Panc1 (cell line): ENCODE results near the gene TIGD3. TPM values are rescaled to one million over a fixed set of nuclear protein-coding genes. Genes with fewer than 3 reads are reported as not detected.

Experiments
- ATAC-seq: fragments of 200-7000 bp; cut with Tn5 transposase; 2 replicates; pipeline ENCODE4 v1.9.1; 2020; ENCODE audit warnings: mild to moderate bottlenecking, moderate library complexity
- BruUV-seq: library from RNA; stranded (reverse); fragments of 400-500 nt; replicated peaks from 2 replicates; lab custom pipeline; 2021; lab: Mats Ljungman, UMichigan
- CTCF ChIA-PET: fragments of 300-600 bp; sonication (Branson Sonifier 250); formaldehyde crosslinking; loops from one replicate; lab custom pipeline; 2022; ENCODE audit warnings: antibody characterized with exemption; lab: Charles Lee
- POLR2A ChIA-PET: fragments of 300-600 bp; sonication (Branson Sonifier 250); formaldehyde crosslinking; loops from one replicate; lab custom pipeline; 2022; ENCODE audit warnings: antibody characterized with exemption; lab: Charles Lee
- DNase-seq: peaks from one replicate; pipeline ENCODE4 v3.0.0-alpha.2; 2010; ENCODE audit warnings: low read depth, low spot score
- H3K27ac ChIP-seq: 2 replicates; pipeline ENCODE4 v1.5.1; 2011; ENCODE audit warnings: mild to moderate bottlenecking, low read length, inconsistent platforms
- H3K27me3 ChIP-seq: fragments of 200-500 bp; sonication (Bioruptor generic); 2 replicates; pipeline ENCODE4 v1.6.0; 2014; ENCODE audit warnings: low read length, inconsistent platforms; ENCODE audit not compliant: control insufficient read depth, insufficient read depth
- H3K36me3 ChIP-seq: fragments of 200-500 bp; sonication (Bioruptor generic); 2 replicates; pipeline ENCODE4 v1.5.1; 2014; ENCODE audit warnings: inconsistent platforms, mild to moderate bottlenecking, low read length, moderate library complexity; ENCODE audit not compliant: control insufficient read depth, insufficient read depth
- H3K4me1 ChIP-seq: 2 replicates; pipeline ENCODE4 v1.5.1; 2011; ENCODE audit warnings: inconsistent platforms, mild to moderate bottlenecking, low read length, moderate library complexity; ENCODE audit not compliant: control insufficient read depth, insufficient read depth
- H3K4me3 ChIP-seq, 2 experiments: 2 replicates each; pipeline ENCODE4 v1.5.1; 2011 to 2012; ENCODE audit warnings: low read depth in 2 of 2, low read length in 2 of 2, mild to moderate bottlenecking in 2 of 2, inconsistent platforms in 1 of 2, moderate library complexity in 1 of 2
- H3K9me3 ChIP-seq: fragments of 200-500 bp; sonication (Bioruptor generic); 2 replicates; pipeline ENCODE4 v1.5.1; 2014; ENCODE audit warnings: low read depth, mild to moderate bottlenecking, inconsistent platforms, low read length, moderate library complexity; ENCODE audit not compliant: control insufficient read depth, insufficient read depth
- CTCF ChIP-seq: fragments of 450-650 bp; IDR thresholded peaks from 2 replicates; pipeline ENCODE4 v1.5.1; 2017; ENCODE audit warnings: mild to moderate bottlenecking
- POLR2AphosphoS5 ChIP-seq: IDR thresholded peaks from 2 replicates; pipeline ENCODE4 v1.6.1; 2012; ENCODE audit warnings: mild to moderate bottlenecking, low read depth, low read length, moderate library complexity
- REST ChIP-seq, 2 experiments: IDR thresholded peaks; 2 replicates each; pipeline ENCODE4 v1.6.1; 2011 to 2012; ENCODE audit warnings: low read depth in 2 of 2, control low read depth in 1 of 2, low read length in 1 of 2, mild to moderate bottlenecking in 1 of 2, moderate library complexity in 1 of 2; ENCODE audit not compliant: insufficient read depth in 1 of 2
- SIN3A ChIP-seq: IDR thresholded peaks from 2 replicates; pipeline ENCODE4 v1.6.1; 2012; ENCODE audit warnings: low read depth, mild to moderate bottlenecking, low read length, moderate library complexity, borderline replicate concordance; ENCODE audit not compliant: insufficient read depth
- TCF7L2 ChIP-seq: IDR thresholded peaks from 2 replicates; pipeline ENCODE4 v1.6.1; 2011; ENCODE audit warnings: mild to moderate bottlenecking, low read depth, low read length, inconsistent platforms
- in situ Hi-C: cut with HindIII; loops from 2 replicates; pipeline ENCODE4 v1.10.0; 2016; ENCODE audit warnings: low sequenced_read_pairs, low pct_unique_long_range_greater_than_20kb
- intact Hi-C: fragments of 100-400 bp; cut with micrococcal nuclease; formaldehyde crosslinking; loops from one replicate; pipeline ENCODE4 v1.10.0; 2022; ENCODE audit not compliant: unreplicated experiment
- total RNA-seq: library from RNA; stranded (reverse); gene quantifications from one replicate; pipeline ENCODE4 v1.2.1, GENCODE V29; 2021; ENCODE audit not compliant: unreplicated experiment

Gene TIGD3
- total RNA-seq, 1 experiment from 2014 or later, result 2.4 TPM

GRCh38 chr11:65399249-65399648, 44.7 kb downstream of the TIGD3 start:
- in situ Hi-C loops, result no loop called here
- intact Hi-C loops, result no loop called here
- no peak for ATAC-seq
- DNase-seq, result no peak
- no peaks in the 10 kb centered on the region for H3K9me3 ChIP-seq
- no peak overlapping the region for H3K27ac ChIP-seq
- no peak overlapping the region for H3K4me3 ChIP-seq
- H3K4me1 ChIP-seq, result no peaks in the 10 kb centered on the region
- CTCF ChIA-PET, result no interaction called here
- no peak for TF ChIP-seq CTCF
- TF ChIP-seq REST (IDR thresholded peaks at IDR 0.05; ENCODE audit: insufficient read depth in 1 of 2, low read depth in 2 of 2, low read length in 1 of 2), result no peak
- no peak for TF ChIP-seq SIN3A
- no peak for TF ChIP-seq POLR2AphosphoS5
- TF ChIP-seq TCF7L2, result no peak
- POLR2A ChIA-PET, result no interaction called here
- no peaks in the 10 kb centered on the region for H3K27me3 ChIP-seq
- no TSS peak for BruUV-seq
- H3K36me3 ChIP-seq, result peaks cover 3% of the 10 kb centered on the region; the same call in 1 of the 2 replicates

- H3K27me3 ChIP-seq, result no peaks in the 10 kb centered on the region
- BruUV-seq, result no TSS peak
Observed at GRCh38 chr11:65399845-65400244, 45.3 kb downstream of the TIGD3 start.

More at GRCh38 chr11:65399845-65400244, 45.3 kb downstream of the TIGD3 start:
- H3K36me3 ChIP-seq, result peaks cover 3% of the 10 kb centered on the region; the same call in 1 of the 2 replicates
- in situ Hi-C loops, result no loop called here
- ATAC-seq (no peak; the same call in 1 of the 2 replicates), DNase-seq (no peak)
- H3K4me1 ChIP-seq, result no peaks in the 10 kb centered on the region
- H3K4me3 ChIP-seq, result no peak overlapping the region
- CTCF ChIA-PET, result no interaction called here
- H3K27ac ChIP-seq, result no peak overlapping the region
- intact Hi-C loops, result no loop called here
- H3K9me3 ChIP-seq, result no peaks in the 10 kb centered on the region
- TF ChIP-seq POLR2AphosphoS5, result no peak
- no peak for TF ChIP-seq TCF7L2
- TF ChIP-seq REST (IDR thresholded peaks at IDR 0.05; ENCODE audit: insufficient read depth in 1 of 2, low read depth in 2 of 2, low read length in 1 of 2), result no peak
- TF ChIP-seq CTCF, result no peak
- TF ChIP-seq SIN3A, result no peak
- POLR2A ChIA-PET, result no interaction called here
